HK-2 (cell line): ENCODE measurements around the gene UBAC1.
"Not testable (repeated sequence)": the region's sequence is repeated elsewhere in the genome, so short reads cannot be mapped to it uniquely, and the experiment has no call there.

Source experiments
- DNase-seq: peaks from one replicate; pipeline ENCODE4 v3.0.0-alpha.2; 2018; ENCODE audit not compliant: unreplicated experiment

The UBAC1 gene

DNA sequence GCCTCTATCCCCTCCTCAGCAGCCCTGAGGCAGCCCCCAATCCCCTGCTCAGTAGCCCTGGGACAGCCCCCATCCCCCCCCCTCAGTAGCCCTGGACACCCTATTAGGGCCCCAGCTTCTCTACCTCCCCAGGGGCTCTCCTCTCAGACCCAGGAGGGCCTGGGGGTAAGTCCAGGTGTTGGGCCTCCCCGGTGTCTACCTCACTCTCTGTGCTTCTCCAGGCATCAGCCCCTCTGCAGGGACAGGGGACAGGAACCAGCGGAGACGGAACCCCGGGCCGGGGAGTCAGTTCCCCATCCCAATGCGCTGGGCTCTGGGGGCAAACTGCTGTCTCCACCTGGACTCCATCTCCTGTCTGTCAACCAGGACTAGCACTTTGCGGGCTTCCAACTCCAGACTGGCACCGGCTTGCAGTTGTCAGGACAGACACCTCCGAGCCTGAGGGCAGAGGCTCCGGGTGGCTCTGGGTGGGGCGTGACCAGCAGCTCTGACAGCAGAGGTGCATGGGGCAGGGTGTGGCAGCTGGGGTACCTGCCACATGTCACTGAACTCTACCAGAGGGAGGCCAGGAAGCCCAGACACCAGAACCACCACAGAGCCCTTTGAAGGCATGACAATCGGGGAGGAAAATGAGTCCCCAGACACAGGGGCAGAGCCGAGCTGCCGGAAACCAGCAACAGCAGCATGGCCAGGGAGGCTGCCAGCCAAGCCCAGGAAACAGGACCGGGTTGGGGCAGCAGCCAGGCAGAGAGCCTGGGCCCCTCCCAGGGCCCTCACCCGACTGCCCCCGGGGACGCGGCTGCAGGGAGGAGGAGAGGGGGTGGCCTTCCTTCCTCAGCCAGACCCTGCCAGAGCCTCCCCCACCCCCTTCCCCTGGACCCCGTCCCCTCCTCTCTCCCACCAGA lies 17.7 kb upstream of the UBAC1 start:
- no peak for DNase-seq

DNA sequence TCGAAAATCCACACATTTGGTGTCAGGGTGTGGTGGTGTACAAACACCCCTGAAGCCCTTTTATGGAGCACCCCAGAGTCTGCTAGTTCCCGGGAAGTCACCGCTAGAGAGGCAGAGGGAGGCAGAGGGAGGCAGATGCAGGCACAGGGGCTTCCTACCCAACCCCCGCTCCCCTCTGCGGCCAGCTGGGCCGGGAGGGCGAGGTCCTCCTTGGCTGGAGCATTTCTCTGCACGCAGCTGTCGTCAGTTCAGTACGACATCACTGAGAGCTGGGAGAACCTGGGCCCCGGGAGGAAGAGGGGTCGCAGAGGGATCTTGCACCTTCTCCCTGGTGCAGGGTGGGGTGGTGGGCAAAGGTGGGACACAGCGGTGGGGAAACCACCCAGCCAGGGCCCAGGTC lies 15.8 kb upstream of the UBAC1 start:
- no peak for DNase-seq

DNA sequence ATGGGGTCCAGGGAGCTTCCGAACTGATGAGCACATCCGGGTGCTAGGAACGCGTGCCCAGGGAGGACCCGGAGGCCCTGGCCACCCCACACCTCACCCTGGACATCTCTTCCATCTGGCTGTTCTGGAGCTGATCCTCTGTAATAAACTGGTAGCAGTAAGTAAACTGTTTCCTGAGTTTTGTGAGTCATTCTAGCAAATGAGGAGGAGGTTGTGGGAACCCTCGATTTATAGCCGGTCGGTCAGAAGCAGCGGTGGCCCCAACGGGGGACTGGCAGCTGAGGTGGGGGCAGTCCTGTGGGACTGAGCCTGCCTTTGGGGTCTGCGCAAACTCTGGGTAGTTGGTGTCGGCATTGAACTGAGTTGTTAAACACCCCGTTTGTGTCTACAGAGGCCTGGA lies 15.4 kb upstream of the UBAC1 start:
- DNase-seq, result no peak

DNA sequence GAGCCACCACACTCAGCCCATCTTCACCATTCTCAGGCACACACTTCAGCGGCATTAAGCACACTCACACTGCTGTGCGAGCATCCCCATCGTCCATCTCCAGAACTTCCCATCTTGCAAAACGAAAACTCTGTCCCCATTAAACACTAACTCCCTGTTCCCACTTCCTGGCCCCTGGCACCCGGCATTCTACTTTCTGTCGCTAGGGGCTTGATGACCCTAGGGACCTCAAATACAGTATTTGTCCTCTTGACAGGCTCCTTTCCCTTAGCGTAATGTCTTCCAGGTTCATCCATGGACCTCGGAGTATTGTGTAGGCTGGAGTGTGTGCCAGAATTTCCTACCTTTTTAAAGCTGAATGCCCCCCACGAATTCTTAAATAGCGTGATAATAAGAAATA lies 14.7 kb upstream of the UBAC1 start:
- no peak for DNase-seq

DNA sequence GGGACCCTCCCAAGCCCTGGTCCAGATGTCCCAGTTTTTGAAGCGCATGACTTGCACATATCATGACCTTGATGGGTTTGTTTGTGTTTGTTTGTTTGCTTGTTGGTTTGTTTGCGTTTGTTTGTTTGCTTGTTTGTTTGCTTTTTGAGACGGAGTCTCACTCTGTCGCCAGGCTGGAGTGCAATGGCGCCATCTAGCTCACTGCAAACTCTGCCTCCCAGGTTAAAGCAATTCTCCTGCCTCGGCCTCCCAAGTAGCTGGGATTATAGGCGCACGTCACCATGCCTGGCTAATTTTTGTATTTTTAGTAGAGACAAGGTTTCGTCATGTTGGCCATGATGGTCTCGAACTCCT lies 13.0 kb upstream of the UBAC1 start:
- no peak for DNase-seq

DNA sequence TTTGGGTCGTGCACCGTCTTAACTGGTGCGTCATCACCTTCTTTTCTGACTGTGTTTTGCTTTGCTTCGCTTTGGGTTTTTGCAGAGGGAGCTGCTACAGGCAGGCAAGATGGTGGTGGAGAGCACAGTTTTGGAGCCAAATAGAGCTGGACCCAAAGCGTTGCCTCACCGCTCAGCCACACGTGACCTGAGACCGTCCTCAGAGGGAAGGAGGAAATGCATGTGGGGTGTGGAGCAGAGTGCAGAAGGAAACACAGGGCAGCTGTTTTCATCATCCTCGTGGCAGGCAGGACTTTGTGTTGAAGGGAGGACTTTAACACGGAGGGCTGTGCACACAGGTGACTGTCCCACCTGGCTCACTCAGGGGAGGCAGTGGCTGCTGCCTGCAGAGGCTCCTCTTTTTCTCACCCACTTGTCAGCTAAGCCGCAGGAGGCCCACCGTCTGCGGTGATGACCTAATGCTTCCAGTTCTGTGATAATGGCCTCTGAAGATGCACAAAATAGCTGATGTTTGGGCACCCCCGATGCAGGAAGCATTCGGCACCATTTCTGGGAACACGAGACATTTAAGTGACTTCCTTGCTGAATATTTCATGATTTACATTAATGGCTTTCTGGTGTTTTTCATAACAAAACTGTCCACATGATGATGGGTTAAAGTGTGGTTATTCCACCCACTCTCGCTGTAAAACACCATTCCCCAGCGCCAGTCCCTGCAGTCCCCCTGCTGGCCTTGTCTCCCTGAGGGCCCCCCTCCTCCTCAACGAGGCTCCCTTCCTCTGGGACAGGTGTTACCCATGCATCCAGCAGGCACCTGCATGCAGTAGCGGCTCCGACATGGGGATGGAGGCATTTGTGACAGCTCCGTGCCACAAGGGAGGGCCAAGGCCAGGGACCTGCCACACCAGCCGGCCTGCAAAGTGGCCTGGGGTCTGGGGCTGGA lies 12.4 kb upstream of the UBAC1 start:
- DNase-seq, result no peak

DNA sequence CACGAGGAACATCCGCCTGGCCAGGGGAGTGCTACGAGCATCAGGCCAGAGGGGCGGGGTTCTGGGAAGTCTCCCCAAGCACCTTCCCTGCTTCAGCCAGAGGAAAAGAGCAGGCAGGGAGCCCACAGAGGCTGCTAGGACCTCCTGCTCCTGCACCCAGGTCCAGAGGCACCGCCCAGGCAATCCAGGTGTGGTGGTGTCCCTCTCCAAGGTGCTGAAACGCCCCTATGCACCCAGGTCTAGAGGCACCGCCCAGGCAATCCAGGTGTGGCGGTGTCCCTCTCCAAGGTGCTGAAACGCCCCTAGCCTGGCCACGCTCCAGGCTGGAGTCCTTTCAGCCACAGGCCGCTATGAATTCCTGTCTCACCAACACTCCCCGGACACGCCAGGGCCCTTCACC lies 10.7 kb upstream of the UBAC1 start:
- peak; percentile 76 for DNase-seq

DNA sequence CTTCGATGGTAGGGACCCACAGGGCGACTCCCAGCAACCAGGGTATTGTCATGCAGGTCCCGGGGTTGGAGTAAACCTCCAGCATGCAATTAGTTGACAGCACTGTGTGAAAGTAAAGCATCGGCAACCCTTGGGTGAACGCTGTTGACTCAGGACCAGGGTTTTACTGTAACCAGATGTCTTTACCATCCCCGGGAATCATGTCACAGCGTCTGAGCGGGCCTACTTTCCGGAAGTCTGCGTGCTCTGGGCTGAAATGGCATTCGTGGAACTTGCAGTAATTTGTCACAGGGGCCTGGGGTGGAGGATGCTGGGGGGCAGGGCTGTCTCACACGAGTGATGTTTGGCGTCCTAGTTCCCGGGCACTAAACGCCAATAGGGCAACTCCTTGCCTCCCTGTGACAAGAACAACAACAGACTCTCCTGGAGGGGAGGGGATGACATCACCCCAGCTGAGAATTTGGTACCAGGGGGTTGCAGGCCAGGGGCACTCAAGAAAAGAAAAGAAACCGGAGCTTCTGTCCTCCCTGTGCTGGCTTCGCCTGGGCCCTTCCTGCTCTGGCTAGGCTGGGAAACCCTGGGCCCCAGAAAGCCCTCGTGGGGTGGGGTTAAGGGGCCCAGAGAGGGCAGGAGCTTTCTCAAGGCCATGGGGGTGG lies 10.1 kb upstream of the UBAC1 start:
- DNase-seq, result no peak

DNA sequence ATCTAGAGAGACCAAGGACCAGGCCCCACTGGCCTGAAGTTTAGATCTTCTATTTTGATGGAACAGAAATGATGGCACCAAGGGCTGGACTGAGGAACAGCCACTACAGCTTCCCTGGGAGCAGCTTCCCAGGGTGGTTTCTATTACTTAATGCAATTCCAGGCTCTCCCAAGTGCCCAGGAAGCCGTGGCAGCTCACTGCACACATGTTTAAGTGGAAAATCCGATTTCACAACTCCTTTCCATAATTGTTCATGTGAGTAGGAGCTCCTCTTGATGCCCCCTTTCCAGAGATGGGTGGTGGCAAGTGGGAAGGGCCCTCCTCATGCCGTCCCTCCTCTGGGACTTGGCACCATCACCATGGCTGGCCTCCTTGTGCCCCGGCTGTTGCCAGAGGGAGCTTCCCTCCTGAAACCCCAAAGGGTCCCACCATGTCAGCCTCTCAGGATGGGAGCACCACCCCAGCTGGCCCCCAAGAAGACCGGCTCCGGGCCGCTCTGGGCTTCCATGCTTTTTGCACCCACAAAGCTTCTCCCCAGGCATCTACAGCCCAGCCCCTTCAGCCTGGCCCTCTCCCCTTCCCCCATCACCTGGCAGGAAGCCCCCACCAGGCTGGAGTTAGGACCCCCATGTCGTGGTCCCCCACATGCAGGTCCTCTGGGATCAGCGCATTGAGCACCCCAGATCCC lies 9.1 kb upstream of the UBAC1 start:
- DNase-seq, result no peak

DNA sequence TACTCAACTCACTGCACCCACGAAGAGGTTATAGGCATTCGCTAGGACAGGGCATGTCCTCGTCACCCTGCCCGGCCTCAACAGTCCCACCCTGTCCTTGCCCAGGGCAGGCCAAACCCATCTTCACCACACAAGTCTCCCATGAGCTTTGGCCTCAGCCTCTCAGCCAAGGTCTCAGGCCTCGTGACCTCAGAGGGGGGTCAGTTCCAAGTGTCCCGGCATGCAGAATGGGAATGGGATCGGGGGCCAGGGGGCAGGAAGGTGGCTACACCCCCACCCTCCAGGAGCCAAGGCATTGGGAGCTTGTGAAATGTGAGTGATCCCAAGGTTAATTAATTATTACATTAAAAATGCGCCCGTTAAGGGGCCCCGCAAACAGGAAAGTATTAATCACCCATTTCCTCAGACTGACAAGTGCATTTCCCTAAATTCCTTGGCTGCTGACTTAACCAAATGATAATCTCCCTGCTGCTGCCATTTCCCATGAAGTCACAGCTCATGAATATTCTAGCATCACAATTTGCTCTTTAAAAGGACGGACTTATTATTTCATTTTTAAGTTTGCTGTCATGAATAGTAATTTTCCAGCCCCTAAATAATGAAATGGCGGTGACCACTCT lies 8.0 kb upstream of the UBAC1 start:
- DNase-seq, result no peak

DNA sequence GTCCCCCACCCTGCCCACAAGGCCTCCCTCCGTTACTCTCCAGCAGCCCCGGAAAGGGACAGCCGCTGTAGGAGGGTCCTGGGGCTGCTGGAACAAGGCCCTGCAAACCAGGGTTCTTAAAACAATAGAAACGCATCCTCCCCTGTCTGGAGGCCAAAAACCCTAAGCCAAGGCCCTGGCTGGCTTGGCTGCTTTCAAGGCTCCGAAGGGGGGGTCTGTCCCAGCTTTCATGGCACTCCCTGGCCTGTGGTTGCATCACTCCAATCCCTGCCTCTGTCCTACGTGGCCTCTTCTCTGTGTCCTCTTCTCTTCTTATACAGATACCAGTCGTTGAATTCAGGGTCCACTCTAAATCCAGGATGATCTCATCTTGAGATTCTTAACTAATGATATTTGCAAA lies 7.4 kb upstream of the UBAC1 start:
- DNase-seq, result no peak

DNA sequence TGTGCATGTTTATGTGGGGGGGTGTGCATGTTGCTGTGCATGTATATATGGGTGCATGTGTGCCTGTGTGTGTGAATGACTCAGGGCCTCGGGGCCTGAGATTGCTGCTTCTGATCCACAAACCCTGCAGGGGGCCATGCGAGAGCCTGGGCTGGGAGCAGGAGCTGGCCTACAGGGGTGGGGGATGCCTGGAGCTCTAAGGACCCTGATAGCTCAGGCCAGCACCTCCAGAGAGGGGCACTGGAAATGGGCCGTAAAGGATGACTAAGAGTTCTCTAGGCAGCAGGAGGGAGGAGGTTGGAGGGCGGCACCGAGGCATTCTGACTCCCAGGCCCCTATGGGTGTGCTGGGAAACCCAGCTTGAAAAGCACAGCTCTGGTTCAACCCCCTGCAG lies 6.9 kb upstream of the UBAC1 start:
- no peak for DNase-seq

DNA sequence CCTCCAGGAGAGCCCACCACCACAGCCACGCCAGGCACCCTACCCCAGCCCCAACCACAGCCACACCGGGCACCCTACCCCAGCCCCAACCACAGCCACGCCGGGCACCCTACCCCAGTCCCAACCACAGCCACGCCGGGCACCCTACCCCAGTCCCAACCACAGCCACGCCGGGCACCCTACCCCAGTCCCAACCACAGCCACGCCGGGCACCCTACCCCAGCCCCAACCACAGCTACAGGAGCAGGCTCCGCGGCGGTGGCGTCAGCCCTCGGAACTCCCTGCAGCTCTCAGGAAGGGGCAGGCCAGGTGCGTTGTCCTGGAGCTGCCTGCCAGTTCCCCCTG lies 5.7 kb upstream of the UBAC1 start:
- not testable (repeated sequence) for DNase-seq

DNA sequence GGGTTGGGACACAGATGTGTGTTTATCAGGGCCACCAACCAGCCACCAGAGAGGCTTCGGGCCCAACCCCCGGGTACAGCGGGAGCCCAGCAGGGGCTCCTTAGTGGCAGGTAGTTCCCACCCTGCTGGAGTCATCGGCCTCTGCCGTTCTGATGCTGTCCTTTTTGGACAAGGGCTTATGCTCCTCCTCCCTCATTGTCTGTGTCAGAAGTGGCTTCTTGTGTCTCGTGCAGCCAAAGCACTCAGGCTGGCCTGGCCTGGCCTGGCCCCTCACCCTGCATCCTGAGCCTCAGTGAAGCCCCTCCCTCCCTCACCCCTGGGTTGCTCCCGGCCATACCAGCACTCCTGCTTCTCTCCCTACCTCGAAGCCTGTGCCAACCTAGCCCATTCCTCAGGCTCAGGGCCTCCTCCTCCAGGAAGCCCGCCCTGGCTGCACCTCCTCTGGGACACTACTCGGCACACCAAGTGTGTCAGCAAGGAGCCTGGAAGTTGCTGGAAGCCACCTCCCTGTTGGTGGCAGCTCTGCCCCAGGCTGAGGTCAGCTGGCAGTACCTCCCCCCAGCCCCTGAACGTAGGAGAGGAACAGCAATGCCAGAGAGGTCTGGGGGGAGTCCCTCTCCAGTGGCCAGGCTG lies 4.1 kb upstream of the UBAC1 start:
- DNase-seq, result no peak

DNA sequence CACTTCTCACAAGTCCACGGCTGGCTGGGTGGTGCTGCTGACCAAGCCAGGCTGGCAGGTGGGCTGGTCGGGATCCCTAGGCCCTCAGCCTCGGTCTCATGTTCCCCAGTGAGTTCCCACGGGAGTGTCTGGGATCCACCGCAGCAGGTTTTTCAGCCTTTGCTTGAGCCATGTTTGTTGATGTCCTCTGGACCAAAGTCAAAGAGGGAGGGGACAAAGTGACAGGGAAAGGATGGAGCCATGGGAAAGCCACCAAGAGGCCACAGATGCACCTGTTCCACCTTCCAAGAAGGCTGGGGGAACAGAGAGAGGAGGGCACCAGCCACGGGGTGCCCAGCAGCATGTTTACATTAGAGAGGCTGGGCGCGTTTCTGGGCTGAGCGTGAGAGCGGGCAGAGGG lies 2.8 kb upstream of the UBAC1 start:
- no peak for DNase-seq

DNA sequence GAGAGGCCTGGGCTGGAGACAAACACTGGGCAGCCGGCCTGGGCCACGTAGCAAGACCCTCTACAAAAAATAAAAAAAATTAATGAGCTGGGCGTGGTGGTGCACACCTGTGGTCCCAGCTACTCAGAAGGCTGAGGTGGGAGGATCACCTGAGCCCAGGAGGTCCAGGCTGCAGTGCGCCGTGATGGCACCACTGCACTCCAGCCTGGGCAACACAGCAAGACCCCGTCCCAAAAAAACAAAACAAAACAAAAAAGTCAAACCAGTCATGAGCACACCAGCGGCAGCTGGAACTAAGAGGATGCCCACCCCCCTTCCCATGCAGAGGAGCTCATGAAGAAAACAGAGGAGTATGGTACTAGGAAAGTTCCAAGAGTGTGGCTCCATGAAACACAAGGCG lies 2.2 kb upstream of the UBAC1 start:
- DNase-seq, result no peak

DNA sequence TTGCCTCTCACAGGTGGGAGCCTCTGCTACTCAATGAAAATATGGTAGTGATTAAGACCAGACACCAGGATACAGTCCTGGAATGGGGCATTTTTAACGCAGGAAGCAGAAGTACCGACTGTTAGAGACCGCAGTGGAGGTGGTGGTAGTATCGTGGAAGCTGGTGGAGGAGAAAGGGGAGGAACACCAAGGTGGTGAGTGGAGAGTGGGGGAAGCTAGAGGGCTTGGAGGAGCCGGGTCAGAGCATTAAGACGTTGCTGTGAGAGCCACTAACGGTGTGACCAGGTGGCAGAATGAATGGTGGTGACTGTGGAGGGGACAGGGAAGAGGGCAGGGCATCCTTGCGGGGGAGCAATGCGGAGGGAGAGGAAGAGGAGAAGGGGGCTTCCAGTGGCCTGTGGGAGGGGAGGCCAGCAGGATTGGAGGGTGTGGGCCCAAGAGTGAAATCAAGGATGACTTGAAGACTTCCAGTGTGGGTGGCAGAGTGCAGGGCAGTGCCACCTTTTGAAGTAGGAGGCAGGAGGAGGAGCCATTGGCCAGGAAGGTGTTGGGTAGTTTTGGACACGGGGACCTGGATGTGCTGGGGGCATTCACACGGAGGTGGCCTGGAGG lies 1.6 kb upstream of the UBAC1 start:
- no peak for DNase-seq

DNA sequence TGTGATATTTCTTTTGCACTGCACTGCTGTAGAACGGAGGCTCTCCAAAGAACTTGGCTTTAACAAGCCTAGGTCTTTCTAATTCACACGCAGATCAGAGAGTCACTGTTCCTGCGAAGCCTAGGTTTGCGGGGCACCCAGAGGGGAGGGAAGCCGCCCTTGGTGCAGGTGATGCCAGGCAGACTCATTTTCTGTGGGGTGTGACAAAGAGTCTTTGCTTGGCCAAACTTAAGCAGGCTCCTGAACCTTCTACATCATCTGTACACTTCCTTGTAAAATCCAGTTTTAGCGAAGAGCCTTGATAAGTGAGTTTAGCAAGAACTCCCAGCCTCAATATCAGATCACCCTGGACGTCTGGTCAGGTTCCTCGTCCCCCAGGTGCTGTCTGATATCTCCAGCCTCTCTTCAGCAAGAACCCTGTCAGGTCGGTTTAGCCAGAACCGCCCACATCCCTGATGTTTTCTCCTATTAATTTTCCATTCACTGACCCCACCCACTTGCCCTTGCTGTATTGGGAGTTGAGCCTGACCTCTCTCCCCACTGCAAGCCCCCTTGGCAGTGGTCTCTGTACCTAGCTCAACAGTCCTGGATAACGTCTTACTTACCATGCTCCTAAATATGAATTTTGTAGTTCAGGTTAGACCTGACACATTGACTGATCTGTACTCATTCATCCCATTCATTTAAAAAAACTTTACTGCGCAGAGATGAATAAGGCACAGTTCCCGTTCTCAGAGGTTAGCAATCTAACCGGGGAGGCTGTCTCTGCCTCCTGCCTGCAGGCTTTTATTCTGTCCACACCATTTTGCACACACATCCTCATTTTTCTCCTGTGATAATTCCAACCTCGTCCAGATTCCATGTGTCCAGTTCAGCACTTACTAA lies 880 bp upstream of the UBAC1 start:
- DNase-seq, result no peak

DNA sequence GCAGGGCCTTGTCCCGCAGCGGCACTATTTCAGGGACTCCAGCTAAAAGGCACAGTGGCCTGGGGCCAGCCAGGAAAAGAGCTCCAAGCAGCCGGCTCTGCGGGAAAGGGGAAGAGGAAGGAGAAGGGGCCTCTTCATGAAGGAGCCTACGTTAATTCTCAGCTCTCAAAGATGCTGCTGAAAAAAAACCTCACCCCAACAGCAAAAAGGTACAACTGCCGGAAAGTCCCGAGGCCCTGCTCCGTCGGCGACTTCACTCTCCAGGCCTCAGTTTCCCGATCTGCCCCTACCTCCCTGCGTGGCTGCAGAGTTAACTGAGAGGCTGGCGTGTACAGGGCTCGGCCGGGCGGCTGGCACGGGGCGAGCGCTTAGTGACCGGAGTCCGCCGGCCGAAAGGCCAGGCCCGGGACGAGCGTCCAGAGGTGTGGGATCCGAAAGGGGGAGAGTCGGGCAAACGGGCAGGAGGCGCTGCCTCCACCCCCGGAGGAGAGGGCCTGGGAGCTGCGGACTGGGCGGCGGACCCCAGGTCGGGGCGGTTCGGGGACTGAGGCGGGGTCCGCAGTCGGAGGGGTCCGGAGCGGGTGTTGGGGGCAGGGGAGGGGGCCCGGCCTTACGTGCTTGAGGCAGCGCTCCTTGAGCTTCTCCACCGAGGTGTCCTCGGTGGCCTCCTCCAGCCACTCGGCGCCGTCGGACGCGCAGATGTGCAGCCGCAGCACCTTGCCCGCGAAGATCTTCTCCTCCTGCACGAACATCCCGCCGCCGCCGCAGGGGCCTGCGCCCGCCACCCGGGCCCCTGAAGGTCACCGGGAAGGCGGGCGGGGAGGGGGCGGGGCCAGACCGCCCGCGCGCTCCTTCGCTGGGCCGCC lies 529 bp downstream of the UBAC1 start:
- DNase-seq, result peak; percentile 43
